HL-60 (cell line): ENCODE data around the gene FGB.

ENCODE experiments used
- GABPA ChIP-seq: IDR thresholded peaks from 2 replicates; pipeline ENCODE4 v1.6.1; 2012; ENCODE audit warnings: low read depth
- POLR2AphosphoS5 ChIP-seq: IDR thresholded peaks from 2 replicates; pipeline ENCODE4 v1.6.1; 2012; ENCODE audit warnings: low read depth
- REST ChIP-seq: IDR thresholded peaks from 2 replicates; pipeline ENCODE4 v1.6.1; 2012; ENCODE audit warnings: low read depth; ENCODE audit not compliant: insufficient replicate concordance
- SPI1 ChIP-seq: IDR thresholded peaks from 2 replicates; pipeline ENCODE4 v1.6.1; 2012; ENCODE audit warnings: low read depth, mild to moderate bottlenecking, borderline replicate concordance
- TF ChIP-seq, protein P1 (sequence below): IDR thresholded peaks from one replicate; pipeline ENCODE4 v1.5.1; 2011; ENCODE audit warnings: low read length, control low read depth, inconsistent platforms; ENCODE audit not compliant: insufficient read depth

GRCh38 chr4:154577324-154577723, 14.5 kb downstream of the FGB start:
- TF ChIP-seq, protein P1, sequence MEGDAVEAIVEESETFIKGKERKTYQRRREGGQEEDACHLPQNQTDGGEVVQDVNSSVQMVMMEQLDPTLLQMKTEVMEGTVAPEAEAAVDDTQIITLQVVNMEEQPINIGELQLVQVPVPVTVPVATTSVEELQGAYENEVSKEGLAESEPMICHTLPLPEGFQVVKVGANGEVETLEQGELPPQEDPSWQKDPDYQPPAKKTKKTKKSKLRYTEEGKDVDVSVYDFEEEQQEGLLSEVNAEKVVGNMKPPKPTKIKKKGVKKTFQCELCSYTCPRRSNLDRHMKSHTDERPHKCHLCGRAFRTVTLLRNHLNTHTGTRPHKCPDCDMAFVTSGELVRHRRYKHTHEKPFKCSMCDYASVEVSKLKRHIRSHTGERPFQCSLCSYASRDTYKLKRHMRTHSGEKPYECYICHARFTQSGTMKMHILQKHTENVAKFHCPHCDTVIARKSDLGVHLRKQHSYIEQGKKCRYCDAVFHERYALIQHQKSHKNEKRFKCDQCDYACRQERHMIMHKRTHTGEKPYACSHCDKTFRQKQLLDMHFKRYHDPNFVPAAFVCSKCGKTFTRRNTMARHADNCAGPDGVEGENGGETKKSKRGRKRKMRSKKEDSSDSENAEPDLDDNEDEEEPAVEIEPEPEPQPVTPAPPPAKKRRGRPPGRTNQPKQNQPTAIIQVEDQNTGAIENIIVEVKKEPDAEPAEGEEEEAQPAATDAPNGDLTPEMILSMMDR: no peak
- TF ChIP-seq REST (no peak), GABPA (no peak), POLR2AphosphoS5 (no peak), SPI1 (no peak)
